Suprapubic skin (tissue), 4 donors: ENCODE measurements around the gene NKX2-1.

Source experiments
- POLR2A ChIP-seq, 2 donors: fragments of 450-650 bp; IDR thresholded peaks; one replicate each; pipeline ENCODE4 v1.6.1; 2017; ENCODE audit warnings: antibody characterized with exemption in 2 of 2, mild to moderate bottlenecking in 2 of 2, moderate library complexity in 2 of 2
- POLR2AphosphoS5 ChIP-seq, 3 donors: sonication (generic); formaldehyde crosslinking; IDR thresholded peaks; one replicate each; pipeline ENCODE4 v1.6.1; 2017; ENCODE audit warnings: antibody characterized with exemption in 3 of 3
- TF ChIP-seq, protein P1 (sequence below), 2 donors: fragments of 200-600 bp in 1 of 2; fragments of 450-650 bp in 1 of 2; sonication (generic) in 1 of 2; IDR thresholded peaks; one replicate each; pipeline ENCODE4 v1.5.1; 2016 to 2019; ENCODE audit warnings: antibody characterized with exemption in 2 of 2, mild to moderate bottlenecking in 1 of 2, moderate library complexity in 1 of 2

DNA sequence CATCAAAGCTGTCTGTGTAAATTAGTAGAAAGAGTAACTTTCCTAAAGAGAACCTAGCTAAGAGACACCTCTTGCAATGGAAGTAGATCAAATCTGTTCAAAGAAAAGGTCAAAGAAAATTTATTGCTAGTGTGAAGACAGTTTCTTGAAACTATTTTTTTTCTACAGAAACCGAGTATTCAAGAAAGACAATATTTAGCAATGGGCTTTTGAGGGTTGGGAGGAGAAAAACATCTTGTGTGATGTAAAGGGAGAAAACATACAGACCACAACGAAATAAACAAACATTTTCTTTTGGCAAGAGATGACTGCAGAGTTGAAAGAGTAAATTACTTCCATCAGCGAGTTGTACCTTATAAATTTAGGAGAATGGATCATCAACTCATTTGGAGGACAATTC lies 24.4 kb downstream of the NKX2-1 start:
- TF ChIP-seq, protein P1, sequence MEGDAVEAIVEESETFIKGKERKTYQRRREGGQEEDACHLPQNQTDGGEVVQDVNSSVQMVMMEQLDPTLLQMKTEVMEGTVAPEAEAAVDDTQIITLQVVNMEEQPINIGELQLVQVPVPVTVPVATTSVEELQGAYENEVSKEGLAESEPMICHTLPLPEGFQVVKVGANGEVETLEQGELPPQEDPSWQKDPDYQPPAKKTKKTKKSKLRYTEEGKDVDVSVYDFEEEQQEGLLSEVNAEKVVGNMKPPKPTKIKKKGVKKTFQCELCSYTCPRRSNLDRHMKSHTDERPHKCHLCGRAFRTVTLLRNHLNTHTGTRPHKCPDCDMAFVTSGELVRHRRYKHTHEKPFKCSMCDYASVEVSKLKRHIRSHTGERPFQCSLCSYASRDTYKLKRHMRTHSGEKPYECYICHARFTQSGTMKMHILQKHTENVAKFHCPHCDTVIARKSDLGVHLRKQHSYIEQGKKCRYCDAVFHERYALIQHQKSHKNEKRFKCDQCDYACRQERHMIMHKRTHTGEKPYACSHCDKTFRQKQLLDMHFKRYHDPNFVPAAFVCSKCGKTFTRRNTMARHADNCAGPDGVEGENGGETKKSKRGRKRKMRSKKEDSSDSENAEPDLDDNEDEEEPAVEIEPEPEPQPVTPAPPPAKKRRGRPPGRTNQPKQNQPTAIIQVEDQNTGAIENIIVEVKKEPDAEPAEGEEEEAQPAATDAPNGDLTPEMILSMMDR (IDR thresholded peaks at IDR 0.05): no peak
- TF ChIP-seq POLR2A (IDR thresholded peaks at IDR 0.05) (no peak), POLR2AphosphoS5 (IDR thresholded peaks at IDR 0.05) (no peak)
